ENCODE data around the gene BEND5. TPM values are rescaled to one million over a fixed set of nuclear protein-coding genes. Genes with fewer than 3 reads are reported as not detected.

BEND5 gene
- total and polyA plus RNA-seq, 9 donors = 8.2 to 28.5 (median 17.3) TPM

DNA sequence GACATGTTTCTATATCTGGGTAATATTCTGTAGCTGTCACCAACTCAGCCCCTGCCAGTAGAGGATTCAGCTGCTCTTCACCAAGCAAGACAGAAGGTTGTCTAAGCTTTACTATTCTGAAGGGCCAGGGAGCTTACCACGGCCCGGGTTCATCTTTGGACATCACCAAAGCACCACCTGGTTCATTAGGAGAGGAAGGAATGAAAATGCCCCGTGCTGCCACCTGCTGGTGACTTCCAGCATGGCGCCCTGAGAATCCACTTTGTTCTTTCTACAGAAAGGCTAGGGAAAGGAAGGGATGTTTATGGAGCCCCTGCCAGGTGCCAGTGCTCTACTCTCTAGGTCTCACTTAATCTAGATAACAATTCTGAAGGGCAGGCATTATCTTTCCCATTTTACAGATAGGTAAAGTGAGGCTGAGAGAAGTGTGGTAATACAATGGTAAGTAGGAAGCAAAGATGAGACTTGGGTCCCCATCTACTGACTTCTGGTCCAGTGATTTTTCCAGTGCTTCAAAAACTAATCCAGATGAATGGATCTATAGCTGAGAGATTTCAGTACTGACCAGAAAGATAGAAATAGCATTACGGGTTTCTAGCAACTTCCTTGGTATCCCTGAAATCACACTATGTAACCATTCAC, 79.5 kb downstream of the BEND5 start:
- H3K4me1 ChIP-seq (ENCODE audit: insufficient read depth) = no peaks in the 10 kb centered on the region
- no peaks in the 10 kb centered on the region for H3K36me3 ChIP-seq
- TF ChIP-seq, protein P1, sequence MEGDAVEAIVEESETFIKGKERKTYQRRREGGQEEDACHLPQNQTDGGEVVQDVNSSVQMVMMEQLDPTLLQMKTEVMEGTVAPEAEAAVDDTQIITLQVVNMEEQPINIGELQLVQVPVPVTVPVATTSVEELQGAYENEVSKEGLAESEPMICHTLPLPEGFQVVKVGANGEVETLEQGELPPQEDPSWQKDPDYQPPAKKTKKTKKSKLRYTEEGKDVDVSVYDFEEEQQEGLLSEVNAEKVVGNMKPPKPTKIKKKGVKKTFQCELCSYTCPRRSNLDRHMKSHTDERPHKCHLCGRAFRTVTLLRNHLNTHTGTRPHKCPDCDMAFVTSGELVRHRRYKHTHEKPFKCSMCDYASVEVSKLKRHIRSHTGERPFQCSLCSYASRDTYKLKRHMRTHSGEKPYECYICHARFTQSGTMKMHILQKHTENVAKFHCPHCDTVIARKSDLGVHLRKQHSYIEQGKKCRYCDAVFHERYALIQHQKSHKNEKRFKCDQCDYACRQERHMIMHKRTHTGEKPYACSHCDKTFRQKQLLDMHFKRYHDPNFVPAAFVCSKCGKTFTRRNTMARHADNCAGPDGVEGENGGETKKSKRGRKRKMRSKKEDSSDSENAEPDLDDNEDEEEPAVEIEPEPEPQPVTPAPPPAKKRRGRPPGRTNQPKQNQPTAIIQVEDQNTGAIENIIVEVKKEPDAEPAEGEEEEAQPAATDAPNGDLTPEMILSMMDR (IDR thresholded peaks at IDR 0.05) = peak; percentile 28 to 40 (median 37)
- TF ChIP-seq EP300 (IDR thresholded peaks at IDR 0.05) = no peak
- H3K4me3 ChIP-seq = no peak overlapping the region
- no peak overlapping the region for H3K27ac ChIP-seq
- no peaks in the 10 kb centered on the region for H3K9me3 ChIP-seq
- peak; percentile 17 to 71 (median 57) for DNase-seq
- H3K27me3 ChIP-seq = no peaks in the 10 kb centered on the region
- intact Hi-C loops (cut with DNase I) = loop anchor here in 2 of 4 donors (10.0 kb wide), 2 partner anchors 122 to 132 kb away; no protein-coding TSS in a partner anchor
- WGBS, 3 donors = 19 to 21% (median 20%) methylated on average over 5 of the region's 5 CpGs

DNA sequence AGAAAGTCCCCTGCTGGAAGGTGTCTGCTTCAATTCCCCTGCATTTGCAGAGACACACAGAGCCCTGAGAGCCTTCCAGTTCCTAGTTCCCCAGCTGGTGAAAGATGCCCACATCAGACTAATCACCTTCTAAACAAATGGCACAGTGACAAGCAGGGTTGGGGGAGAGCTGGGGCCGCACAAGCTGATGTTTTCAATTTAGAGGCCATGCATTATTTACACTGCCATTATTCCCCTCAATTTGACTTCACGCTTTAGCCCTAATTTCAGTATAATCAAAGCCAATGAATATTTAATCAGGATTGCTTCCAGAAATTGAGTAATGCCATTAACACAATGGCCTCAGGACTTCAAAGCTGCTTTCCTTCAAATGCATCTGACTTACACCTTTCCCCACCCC, 81.5 kb downstream of the BEND5 start:
- Histone ChIP-seq H3K4me3 (no peak overlapping the region), H3K27me3 (no peaks in the 10 kb centered on the region), H3K9me3 (no peaks in the 10 kb centered on the region), H3K36me3 (no peaks in the 10 kb centered on the region), H3K27ac (no peak overlapping the region), H3K4me1 (ENCODE audit: insufficient read depth) (no peaks in the 10 kb centered on the region)
- no peak for DNase-seq
- intact Hi-C loops (cut with DNase I) = loop anchor here in 2 of 4 donors (10.0 kb wide), 2 partner anchors 120 to 130 kb away; no protein-coding TSS in a partner anchor
- 79 to 88% (median 81%) methylated on average over 2 of the region's 2 CpGs for WGBS, 3 donors
- TF ChIP-seq, protein P1 (IDR thresholded peaks at IDR 0.05) = no peak
- TF ChIP-seq EP300 (IDR thresholded peaks at IDR 0.05) (no peak), POLR2A (IDR thresholded peaks at IDR 0.05) (no peak)

DNA sequence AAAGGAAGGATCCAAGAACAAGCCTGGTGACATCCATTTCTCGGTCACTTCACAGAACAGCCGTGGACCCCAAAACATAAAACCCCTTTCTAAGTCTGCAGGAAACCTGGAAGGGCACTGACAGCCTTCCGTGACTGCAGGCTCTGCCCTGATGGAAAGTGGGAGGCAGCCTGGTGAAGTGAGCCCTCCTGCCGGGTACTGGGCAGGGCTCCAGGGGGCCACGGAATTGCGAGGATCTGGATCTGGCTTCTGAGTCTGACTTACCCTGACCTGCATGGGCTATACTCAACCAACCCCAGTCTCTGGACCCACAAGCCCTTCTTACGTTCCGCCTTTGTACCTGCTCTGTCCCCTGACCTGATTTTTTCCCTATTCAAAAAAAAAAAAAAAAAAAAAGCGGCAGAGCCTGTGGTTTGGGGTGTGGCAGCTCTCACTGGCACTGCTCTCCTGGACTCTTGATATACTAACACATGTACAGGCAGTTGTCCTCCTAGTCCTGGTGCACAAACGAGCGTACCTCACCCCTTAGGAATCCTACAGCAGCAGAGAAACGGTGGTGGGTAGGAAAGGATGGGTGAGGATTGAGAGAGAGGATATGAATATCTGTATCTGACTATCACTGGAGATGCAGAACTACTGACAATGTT, 82.9 kb downstream of the BEND5 start:
- H3K27ac ChIP-seq = no peak overlapping the region
- no peaks in the 10 kb centered on the region for H3K9me3 ChIP-seq
- WGBS, 3 donors = 69 to 80% (median 74%) methylated on average over 12 of the region's 12 CpGs
- DNase-seq = no peak
- no peaks in the 10 kb centered on the region for H3K4me1 ChIP-seq (ENCODE audit: insufficient read depth)
- TF ChIP-seq, protein P1 (IDR thresholded peaks at IDR 0.05) = no peak
- no peak for TF ChIP-seq POLR2A (IDR thresholded peaks at IDR 0.05)
- TF ChIP-seq EP300 (IDR thresholded peaks at IDR 0.05) = no peak
- intact Hi-C loops (cut with DNase I) = loop anchor here in 2 of 4 donors (10.0 kb wide), 2 partner anchors 119 to 129 kb away; no protein-coding TSS in a partner anchor
- no peaks in the 10 kb centered on the region for H3K36me3 ChIP-seq
- H3K27me3 ChIP-seq = no peaks in the 10 kb centered on the region
- H3K4me3 ChIP-seq = no peak overlapping the region

DNA sequence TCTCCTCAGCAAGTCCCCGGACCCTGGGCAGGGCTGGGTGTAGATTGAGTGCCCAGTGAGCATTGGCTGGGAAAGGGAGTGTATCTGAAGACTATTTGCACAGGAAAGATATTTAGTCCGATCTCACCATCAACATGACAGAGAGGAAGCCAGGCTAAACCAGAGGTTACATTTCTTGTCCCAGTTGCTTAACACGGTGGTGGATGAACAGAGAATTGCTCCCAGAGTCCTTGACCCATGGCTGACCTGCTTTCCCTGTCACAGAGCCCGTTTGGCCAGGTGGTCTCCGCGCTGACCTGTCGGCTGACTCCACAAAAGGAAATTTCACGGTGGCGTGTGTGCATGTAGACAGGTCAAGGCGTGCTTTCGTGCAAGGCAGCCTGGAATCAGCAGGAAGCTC, 83.5 kb downstream of the BEND5 start:
- H3K27me3 ChIP-seq = no peaks in the 10 kb centered on the region
- H3K4me3 ChIP-seq = no peak overlapping the region
- no peaks in the 10 kb centered on the region for H3K4me1 ChIP-seq (ENCODE audit: insufficient read depth)
- DNase-seq = no peak
- TF ChIP-seq EP300 (IDR thresholded peaks at IDR 0.05) (no peak), POLR2A (IDR thresholded peaks at IDR 0.05) (no peak)
- TF ChIP-seq, protein P1 (IDR thresholded peaks at IDR 0.05) = no peak
- 50 to 61% (median 58%) methylated on average over 11 of the region's 11 CpGs for WGBS, 3 donors
- no peaks in the 10 kb centered on the region for H3K9me3 ChIP-seq
- no peaks in the 10 kb centered on the region for H3K36me3 ChIP-seq
- H3K27ac ChIP-seq = no peak overlapping the region
- intact Hi-C loops (cut with DNase I) = loop anchor here in 2 of 4 donors (10.0 kb wide), 2 partner anchors 118 to 128 kb away; no protein-coding TSS in a partner anchor

Measured in ovary (tissue), 9 donors.